HG02571 (cell line): ENCODE results near the gene OR1G1.
"Not testable (repeated sequence)": the region's sequence is repeated elsewhere in the genome, so short reads cannot be mapped to it uniquely, and the experiment has no call there.

Experiments
- ATAC-seq: cut with Tn5 transposase; IDR thresholded peaks from one replicate; pipeline ENCODE4 v1.9.1; 2021; ENCODE audit warnings: mild to moderate bottlenecking, moderate library complexity; ENCODE audit not compliant: unreplicated experiment

Gene OR1G1

GRCh38 chr17:3127451-3127850, at the start of gene OR1G1:
TSS of gene OR1G1 (minus strand) at chr17:3127551. CDS start at chr17:3127551, 0 bp downstream.
- no peak for ATAC-seq

- no peak for ATAC-seq
These were observed 40.2 kb upstream of the OR1G1 start for GRCh38 chr17:3167574-3167973.

GRCh38 chr17:3157218-3157617, 29.9 kb upstream of the OR1G1 start:
- no peak for ATAC-seq

- not testable (repeated sequence) for ATAC-seq
These were observed 10.1 kb upstream of the OR1G1 start for GRCh38 chr17:3137494-3137893.

- ATAC-seq, result no peak
These were observed 23.0 kb downstream of the OR1G1 start, which contains the start of gene OR1D2 for GRCh38 chr17:3104322-3104721. TSS of gene OR1D2 (minus strand) at chr17:3104422. CDS start at chr17:3092996, 11,426 bp downstream.
